Body of pancreas (tissue), 4 donors: ENCODE results near the gene TBC1D20.

Experiments
- CTCF ChIP-seq, 7 experiments: fragments of 450-650 bp in 4 of 7; fragments of 200-600 bp in 3 of 7; sonication (generic) in 3 of 7; IDR thresholded peaks; one replicate each; pipeline ENCODE4 v1.5.1; 2016 to 2019; ENCODE audit warnings: antibody characterized with exemption in 7 of 7
- POLR2A ChIP-seq, 3 donors: fragments of 450-650 bp; IDR thresholded peaks; one replicate each; pipeline ENCODE4 v1.6.1; 2016; ENCODE audit warnings: antibody characterized with exemption in 3 of 3, mild to moderate bottlenecking in 2 of 3

- TF ChIP-seq CTCF (IDR thresholded peaks at IDR 0.05) = no peak
- no peak for TF ChIP-seq POLR2A (IDR thresholded peaks at IDR 0.05)
Observed at GRCh38 chr20:440636-441035, 21.7 kb downstream of the TBC1D20 start.
